GM12872 (cell line): ENCODE measurements around the gene CDX1.

Source experiments
- TF ChIP-seq, protein P1 (sequence below): IDR thresholded peaks from 3 replicates; pipeline ENCODE4 v1.5.1; 2011; ENCODE audit warnings: low read depth, mild to moderate bottlenecking, low read length, moderate library complexity; ENCODE audit not compliant: insufficient read depth

The CDX1 gene

DNA sequence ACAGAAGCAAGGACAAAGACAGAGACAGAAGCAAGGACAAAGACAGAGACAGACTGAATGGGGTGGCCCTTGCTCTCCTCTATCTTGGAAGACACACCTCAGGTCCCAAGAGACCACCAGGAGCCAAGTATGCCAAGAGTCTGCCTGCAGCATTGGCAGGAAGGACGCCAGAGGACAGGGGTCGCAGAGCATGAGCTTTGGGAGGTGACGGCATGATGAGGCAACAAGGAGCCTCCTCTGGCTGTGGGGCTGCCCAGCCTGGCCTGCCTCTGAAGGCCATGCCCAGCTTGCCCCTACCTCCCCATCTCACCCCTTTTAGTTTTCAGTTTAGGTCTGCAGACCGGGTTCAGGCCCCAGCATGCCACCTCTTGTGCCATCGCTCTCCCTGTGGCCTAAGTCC, 28.6 kb upstream of the CDX1 start:
- TF ChIP-seq, protein P1, sequence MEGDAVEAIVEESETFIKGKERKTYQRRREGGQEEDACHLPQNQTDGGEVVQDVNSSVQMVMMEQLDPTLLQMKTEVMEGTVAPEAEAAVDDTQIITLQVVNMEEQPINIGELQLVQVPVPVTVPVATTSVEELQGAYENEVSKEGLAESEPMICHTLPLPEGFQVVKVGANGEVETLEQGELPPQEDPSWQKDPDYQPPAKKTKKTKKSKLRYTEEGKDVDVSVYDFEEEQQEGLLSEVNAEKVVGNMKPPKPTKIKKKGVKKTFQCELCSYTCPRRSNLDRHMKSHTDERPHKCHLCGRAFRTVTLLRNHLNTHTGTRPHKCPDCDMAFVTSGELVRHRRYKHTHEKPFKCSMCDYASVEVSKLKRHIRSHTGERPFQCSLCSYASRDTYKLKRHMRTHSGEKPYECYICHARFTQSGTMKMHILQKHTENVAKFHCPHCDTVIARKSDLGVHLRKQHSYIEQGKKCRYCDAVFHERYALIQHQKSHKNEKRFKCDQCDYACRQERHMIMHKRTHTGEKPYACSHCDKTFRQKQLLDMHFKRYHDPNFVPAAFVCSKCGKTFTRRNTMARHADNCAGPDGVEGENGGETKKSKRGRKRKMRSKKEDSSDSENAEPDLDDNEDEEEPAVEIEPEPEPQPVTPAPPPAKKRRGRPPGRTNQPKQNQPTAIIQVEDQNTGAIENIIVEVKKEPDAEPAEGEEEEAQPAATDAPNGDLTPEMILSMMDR, result no peak

DNA sequence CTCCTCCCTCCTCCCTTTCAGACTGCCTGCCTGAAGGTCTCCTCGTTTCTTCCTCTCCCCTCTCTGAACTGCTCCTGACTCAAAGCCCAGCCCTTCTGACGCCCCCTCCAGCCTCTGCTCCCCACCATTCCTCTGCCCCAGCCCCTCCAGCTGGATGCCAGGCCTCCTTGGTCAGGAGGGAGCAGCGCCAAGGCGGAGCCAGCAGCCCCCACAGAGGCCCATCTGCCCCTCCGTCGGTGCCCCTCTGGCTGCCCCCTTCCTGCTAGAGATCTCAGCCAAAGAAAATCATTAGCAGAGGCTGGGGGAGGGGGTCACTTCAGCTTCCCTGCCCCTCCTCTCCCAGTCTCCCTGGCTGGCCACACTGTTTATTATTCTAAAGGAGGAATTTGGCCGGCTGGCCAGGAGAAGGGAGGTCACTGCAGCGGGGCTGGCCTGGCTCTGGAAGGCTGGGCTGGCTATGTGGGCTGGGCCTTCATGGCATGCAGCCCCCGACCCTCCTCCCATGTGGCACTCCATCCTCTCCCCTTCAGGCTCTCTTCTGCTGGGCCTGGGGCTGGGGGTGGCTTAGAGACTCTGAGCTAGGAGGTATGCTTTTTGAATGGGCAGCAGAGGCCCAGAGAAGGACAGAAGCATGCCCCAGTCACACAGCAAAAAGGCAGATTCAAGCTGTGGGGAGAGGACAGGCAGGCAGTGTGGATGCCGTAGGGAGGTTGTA, 27.9 kb upstream of the CDX1 start:
- TF ChIP-seq, protein P1, result no peak

DNA sequence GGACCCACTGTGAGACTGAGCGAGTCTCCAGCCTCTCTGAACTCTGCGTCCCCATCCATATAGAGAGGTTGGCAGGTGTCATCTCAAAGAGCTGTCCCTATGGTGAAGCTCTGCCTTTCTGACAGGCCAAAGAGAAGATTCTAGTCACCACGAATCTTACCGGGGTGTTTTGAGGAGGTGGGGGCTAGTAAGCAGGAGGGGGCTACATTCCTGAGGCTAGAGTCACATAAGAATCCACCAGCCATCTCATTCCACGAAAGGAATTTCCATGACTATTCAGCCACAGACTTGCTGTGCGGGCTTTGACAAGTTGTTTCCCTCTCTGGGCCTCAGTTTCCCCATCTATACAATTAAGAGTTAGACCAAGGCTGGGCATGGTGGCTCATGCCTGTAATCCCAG, 27.2 kb upstream of the CDX1 start:
- TF ChIP-seq, protein P1, result no peak

DNA sequence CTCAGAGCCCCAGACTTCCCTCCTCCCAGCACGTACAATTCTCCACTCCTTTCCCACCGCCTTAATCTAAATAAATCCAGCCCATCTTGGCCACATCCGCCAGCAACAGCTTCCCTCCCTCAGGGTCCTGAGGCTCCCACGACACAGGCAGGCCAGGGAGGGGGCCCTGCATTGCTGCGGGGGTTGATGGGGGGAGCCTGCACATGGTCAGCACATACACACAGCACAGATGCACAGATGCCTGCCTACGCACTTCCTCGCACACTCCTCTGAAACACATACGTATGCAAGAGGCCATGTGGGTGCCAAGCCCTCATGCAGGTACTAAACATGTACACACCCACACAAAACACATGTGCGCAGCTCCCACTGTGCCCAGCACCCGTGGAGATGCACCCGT, 25.7 kb upstream of the CDX1 start:
- TF ChIP-seq, protein P1, result no peak

DNA sequence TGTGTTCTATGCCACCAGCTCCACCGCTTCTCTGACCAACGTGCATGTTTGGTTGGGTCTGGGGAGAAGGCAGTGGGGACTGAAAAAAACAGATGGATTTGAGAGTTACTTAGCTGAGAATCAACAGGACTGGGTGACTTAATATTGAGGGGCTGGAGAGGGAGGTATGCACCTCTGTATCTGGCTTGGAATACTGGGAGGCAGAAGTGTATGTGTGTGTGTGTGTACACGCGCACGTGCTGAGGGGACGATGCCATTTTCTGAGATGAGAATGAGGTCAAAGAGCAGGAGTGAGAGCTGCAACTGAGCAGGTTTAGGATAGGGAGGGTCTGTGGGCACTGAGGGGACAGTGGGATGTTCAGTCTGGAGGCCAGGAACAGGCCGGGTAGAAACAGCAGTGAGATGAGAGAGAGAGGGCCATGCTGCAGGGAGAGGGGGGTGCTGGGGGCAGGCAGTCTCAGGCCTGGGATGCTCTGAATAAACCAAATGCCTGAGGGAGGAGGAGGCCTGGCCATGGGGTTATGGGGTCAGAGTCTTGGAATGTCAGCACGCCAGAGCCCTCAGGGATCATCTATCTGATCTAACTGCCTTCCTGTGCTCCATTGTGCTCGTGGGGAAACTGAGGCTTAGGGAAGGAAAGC, 24.9 kb upstream of the CDX1 start:
- TF ChIP-seq, protein P1, result no peak

DNA sequence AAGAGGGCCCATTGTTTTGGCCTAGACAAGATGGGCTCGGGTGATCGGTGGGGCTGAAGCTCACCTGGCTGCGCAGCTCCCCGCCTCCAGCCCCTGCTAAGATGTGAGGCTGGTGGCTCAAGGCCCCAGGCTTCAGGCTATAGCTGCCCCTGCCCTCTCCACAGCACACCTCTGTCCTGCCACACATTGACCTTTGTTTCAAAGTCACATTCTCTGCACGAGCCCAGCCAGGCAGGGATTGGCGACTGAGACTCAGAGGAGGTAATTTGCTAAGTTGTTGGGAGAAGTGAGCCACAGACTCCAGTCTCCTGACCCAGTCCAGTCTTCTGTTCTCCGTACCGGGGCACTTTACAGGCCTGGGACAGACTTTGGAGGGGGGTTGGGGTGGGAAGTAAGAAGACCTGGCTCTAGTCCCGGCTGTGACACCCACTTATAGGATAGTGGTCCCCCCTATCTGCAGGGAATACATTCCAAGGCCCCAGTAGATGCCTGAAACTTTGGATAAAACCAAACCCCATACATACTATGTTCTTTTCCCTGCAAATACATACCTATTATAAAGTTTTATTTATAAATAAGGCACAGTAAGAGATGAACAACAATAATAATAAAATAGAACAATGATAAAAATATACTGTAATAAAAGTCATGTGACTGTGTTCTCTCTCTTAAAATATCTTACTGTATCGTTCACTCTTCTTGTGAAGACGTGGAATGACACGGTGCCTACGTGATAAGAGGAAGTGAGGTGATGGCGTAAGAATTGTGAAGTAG, 24.2 kb upstream of the CDX1 start:
- TF ChIP-seq, protein P1, result no peak

DNA sequence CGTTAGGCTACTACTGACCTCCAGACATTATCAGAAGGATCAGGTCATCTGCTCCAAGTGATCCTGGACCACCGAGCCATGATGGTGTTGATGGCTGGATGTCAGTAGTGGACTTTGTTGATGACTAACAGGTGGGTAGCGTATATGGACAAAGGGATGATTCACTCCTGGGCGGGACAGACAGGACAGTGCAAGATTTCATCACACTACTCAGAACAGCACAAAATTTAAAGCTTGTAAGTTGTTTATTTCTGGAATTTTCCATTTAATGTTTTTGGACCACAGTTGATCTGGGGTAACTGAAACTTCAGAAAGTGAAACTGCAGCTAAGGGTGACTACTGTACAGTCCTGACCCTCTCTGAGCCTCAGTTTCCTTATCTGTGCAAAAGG, 23.6 kb upstream of the CDX1 start:
- TF ChIP-seq, protein P1, result no peak
